ENCODE data around the gene NPR2.

Gene NPR2

DNA sequence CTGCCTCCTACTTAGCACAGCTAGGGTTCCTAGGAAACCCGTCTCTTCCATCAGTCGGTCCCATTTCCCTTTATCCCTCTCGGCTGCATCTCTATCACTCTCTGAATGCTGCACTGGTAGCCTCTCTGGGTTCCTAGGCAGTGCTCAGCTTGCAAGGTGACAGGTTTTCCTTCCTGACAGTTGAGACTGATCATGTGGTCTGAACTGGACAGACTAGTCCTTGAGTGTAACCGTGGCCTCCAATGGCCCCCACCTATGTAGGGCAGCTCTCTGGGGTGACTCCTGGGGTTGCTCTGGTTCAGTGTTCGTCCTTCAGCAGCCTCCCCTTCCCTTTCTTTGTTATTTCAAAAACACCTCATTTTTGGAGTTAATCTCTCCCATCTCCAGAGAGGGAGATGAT, 41.4 kb downstream of the NPR2 start:
- no peak for DNase-seq (ENCODE audit: low spot score)

DNA sequence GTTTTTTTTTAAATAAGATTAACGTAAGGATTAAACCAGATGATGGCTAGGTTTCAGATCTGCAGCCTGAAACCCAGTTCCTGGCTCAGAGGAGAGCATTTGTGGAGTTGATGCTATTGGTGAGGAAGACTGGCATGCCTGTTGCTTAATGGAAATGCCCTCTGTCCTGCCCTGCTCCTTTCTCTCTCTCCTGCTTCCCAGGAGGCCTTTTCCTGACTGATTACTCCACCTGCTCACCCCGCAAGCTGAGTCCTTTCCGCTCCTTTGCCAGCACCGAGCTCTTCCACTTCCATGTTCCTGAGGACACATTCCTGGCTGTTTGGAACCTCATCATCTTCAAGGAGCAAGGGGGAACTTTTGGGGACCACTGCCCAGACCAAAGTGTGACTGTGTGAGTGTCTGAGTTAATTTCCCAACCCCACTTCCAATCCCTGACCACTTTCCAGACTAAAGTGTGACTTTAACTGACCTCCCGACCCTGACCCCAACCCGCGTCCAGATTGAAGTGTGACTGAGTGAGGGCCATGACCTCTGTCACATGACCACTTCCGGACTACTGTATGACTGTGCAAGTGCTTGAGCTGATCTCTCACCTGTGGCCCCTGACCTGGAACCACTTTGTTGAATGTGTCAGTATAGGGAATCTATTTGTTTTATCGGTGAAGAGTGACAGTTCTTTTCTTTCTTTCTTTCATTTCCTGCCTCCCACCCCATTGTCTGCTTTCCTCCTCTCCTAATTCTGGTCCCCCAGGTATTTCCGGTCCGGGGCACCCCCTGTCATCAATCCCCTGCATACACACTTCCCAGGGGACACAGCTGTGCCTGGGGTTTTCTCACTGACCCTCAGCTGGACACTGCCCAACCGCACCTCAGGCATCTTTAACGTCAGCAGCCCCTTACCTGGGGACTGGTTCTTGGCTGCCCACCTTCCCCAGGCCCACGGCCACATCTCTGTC, 43.1 kb downstream of the NPR2 start:
- no peak for DNase-seq (ENCODE audit: low spot score)

DNA sequence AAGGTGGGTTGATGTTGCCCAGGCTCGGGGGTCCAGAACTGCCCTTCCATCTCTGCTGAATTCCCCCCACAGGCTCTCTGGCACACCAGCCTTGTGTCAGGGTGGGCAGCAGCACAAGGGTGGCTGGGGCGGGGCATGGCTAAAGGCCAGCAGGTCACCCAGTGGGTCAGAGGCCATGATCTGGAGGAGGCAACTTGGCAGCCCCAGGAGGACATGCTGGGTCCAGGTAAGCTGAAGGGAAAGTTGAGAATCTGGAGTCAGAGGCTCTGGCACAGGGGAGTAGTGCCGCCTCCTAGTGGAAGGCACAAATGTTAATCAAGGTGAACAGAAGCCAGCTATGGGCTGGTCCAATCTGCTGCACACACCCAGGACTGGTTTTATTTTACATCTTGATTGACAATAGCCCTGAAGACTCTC, 43.8 kb downstream of the NPR2 start:
- no peak for DNase-seq (ENCODE audit: low spot score)

DNA sequence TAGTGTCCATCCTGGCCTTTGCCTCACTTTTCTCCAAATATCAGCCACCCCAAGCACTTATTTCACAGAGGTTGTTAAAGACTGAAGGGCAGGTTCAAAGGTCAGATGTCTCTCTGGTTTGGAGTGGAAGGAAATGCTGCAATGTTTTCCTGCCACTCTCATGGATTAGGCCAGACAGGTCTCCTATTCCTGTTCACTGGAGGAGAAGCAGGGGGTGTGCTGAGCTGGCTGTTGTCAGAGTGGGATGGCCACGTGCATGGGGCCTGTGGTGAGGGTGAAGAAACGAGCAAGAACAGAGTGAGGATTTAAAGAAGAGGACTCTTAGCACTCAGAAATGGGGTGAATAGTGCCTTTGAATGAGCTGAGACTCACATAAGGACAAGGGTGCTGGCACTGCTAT, 44.4 kb downstream of the NPR2 start:
- no peak for DNase-seq (ENCODE audit: low spot score)

DNA sequence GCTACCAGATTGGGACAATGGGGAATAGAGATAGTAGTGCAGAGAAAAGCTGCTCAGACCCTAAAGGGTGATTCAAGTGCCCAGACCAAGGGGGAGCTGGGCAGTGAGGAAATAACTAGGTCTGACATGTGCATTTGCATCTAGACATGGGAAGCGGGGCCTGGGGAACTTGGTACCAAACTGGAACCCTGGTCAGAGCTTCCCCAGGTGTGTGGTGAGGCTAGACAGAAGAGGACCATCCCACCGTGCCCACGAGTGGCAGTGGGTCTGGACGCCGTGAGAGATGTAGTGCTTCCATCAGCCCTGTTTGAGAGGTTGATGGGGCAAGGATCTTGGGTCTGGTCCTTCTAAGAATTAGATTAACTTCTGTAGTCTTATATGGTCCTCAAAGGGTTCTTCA, 45.2 kb downstream of the NPR2 start:
- DNase-seq (ENCODE audit: low spot score): no peak

DNA sequence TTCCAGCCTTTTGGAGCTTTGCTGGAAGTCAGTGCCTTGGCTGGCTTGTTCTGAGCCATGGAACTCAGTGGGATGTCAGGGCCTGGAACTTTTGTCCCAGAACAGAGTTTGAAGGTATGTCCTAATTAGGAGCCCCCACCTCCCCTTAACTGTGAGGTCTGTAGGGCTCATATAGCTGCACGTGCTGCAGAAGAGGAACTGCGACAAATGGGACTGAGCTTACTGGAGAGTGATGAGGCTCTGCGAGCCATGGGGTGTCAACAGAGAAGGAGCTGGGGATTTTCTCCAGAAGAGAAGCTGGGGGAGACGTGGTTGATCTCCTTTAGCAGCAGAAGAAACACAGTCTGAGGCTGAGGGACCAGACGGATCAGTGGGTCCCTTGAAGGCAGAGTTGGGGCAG, 48.5 kb downstream of the NPR2 start:
- no peak for DNase-seq (ENCODE audit: low spot score)

DNA sequence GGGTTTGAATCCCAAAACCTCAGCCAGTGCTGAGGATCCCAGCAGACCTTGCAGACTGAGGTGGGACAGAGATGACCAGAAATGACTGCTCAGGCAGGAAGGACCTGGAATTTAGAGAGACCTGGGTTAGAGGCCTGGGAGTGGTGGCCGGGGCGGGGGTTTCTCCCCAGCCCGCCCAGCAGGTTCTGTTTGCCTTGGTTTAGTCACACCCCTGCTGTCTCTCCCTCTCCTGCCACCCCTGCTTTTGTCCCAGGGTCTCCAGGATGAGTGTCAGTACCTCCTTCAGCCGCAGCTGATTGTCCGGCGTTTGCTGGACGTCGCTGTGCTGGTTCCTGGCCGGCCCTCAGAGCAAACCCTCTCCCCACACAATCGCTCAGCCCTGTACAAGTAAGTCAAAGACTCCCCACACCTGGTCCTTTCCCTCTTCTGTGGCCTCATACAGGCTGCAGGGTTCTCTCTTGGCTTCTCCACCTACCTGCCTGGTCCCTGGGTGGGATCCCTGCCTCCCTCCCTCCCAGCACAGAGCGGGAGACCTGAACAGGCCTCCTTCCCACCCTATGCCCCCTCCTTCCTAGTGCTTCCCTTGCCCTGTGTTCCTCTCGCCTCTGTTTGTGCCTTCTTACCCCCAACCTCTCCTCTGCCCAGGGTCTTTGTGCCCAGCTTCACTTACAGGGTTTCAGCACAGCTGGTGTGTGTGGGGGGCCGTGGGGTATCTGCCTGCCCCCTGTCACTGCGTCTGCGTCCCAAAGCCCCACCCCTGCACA, 49.7 kb downstream of the NPR2 start:
- no peak for DNase-seq (ENCODE audit: low spot score)

DNA sequence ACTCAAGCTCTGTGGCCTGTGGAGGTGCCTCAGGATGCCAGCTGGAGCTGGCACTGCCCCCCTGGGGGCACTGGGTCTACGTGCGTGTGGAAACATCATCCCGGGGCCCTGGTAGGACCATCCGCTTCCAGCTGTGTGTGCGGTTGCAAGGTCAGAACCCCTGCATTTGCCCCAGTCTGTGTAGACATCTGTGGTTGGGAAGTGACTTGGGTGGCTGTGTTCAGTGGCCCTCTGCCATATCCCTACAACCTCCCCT, 50.2 kb downstream of the NPR2 start:
- DNase-seq (ENCODE audit: low spot score): no peak

DNA sequence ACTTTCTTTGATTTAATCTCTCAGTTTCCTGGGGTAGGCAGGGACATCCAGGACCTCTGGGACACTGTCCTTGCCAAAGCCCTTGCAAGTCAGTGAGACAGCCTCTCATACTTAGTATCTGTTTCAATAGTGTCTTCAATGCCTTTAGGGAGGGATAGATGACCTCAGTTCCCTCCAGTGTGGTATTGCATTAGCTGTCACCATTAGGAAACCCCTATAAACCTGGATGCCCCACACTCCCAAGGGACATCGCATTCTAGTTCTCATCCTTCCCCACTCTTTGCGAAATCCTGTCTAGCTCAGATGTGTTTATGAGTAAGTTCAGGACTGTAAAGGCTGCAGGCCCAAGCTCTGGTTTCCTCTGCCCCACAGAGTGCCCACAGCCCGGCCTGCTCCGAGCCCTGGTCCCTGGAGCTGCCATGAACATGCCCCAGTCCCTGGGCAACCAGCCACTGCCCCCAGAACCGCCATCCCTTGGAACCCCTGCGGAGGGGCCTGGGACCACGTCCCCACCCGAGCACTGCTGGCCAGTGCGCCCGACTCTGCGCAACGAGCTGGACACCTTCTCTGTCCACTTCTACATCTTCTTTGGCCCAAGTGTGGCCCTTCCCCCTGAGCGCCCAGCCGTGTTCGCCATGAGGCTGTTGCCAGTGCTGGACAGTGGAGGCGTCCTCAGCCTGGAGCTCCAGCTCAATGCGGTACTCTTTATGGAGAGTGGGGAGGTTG, 50.8 kb downstream of the NPR2 start:
- no peak for DNase-seq (ENCODE audit: low spot score)

DNA sequence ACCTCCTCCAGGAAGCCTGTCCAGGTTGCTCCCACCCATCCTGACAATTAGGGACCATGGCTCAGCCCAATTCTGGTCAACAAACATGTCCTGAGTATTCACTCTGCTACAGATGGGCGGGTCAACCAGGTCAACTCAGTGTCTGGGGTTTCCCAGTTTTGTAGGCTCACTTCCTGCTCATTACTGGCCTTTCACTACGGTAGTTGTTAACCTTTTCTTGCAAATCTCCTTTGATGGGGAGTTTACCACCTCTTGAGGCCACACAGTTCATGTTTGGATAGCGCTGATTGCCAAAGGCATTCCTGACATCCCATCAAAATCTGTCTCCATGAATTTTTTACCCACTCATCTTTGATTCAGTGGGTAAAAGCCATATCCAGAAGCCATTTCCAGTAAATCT, 51.4 kb downstream of the NPR2 start:
- no peak for DNase-seq (ENCODE audit: low spot score)

DNA sequence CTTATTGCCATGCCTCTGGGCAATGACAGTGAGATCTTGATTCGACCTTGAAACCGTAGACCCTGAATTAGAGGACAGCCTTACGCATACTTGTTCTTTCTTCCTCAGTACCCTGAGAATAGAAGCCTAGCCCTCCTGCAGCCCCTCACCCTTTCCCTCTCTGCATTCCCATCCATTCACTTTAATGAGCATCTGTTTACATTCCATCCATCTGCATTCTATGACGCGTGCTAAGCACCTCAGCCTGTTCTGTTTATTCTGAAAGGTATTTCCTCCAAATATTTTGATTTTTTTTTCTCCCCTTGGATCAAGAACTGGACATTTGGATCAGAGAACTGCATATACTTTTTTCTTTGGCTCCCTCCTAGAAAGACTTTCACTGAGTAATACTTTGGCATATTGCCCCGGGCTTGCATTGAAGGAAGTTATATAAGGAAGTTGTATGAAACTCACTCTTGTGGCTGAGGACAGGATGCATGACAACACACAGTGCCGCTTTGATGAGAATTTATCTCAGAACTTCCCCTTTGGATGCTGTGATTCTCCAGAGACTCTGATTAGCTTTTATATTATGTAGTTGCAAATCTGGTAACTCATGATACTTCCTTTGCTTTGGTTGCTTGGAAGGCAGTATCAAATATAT, 53.4 kb downstream of the NPR2 start:
- DNase-seq (ENCODE audit: low spot score): peak; percentile 64

DNA sequence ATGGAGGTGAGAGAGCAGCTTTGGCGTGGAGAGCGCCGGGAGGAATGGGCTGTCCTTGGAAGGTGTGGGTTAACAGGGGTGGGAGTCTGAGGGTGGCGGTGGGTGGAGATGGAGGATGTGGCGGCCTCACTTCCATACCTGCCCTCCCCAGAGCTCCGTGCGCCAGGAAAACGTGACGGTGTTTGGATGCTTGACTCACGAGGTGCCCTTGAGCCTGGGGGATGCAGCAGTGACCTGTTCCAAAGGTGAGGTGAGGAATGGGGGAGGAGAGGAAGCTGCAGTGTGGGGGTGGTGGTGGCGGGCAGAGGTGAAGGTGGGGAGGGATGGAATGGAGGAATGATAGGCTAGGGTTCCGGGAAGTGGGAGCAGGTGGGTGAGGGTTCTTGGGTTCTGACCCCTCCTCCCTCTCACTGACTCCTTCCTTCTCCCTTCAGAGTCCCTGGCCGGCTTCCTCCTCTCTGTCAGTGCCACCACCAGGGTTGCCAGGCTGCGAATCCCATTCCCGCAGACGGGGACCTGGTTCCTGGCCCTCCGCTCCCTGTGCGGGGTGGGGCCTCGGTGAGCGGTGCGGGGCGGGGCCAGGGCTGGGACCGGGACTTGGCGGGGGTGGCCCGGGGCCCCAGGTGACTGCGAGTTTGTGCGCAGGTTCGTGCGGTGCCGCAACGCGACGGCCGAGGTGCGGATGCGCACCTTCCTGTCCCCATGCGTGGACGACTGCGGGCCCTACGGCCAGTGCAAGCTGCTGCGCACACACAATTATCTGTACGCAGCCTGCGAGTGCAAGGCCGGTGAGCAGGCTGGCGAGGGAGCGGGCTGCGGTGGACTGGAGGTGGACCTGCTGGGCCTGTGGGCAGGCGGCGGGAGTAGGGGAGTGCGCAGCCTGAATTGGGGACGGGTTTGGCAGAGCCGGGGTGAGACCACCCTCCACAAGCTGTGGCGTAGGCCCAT, 54.7 kb downstream of the NPR2 start:
- DNase-seq (ENCODE audit: low spot score): no peak

DNA sequence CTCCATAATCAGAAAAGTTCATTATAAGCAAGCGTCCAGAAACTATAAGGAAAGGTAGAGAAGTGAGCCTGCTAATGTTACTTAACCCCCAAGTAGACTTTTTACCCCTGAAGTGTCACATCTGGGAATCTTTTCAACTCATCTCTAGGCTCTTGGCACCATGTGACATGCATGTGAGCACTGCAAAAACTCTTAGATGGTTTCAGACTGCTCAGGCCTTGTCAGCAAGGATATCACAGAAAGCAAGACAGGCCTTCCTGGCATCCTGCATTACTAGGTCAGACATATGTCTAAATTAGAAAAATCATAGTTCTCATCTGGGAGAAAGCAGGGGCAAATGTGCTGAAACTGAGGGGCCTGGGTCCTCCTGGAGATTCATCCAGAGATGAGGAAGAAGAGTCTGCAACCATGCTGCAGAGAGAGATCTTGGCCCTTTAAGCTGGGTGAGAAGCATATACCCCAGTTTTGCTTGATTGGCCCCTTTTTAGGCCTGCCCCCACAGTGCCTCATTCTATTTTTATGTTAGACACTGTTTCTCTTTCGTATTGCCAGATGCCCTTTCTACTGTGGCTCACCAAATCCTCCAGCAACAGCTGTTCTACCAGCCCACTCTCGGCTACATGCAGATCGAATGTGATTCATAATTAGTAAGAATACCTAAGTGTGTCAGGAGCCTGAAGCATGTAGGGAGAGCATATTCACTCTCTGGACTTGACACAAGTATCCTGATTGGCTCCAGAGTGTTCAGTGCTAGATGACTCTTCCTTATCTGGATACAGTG, 56.6 kb downstream of the NPR2 start:
- DNase-seq (ENCODE audit: low spot score): no peak

DNA sequence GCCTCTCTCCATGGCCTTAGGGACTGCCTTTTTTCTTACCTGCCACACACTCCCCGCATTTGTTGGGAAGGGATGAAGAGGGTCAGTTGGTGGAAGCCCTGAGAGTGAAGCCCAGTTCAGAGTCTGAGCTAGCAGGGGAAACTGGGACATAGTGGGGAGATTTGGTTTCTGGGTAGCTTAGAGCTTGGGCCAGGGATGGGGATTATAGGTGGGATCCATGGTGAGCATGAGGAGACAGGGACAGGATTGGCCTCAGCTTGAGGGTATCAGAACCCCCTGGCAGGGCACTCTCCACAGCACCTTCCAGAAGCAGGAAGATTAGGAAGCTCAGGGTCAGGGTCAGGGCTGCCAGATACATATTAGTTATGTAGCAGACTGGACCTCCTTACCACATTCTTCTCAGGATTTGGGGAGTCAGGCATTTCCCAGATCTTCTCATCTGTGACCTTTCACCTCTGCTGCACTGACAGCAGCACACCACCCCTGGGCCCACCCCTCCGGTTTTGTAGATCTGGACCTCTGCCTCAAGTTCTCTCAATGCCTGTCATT, 61.0 kb downstream of the NPR2 start:
- DNase-seq (ENCODE audit: low spot score): no peak

DNA sequence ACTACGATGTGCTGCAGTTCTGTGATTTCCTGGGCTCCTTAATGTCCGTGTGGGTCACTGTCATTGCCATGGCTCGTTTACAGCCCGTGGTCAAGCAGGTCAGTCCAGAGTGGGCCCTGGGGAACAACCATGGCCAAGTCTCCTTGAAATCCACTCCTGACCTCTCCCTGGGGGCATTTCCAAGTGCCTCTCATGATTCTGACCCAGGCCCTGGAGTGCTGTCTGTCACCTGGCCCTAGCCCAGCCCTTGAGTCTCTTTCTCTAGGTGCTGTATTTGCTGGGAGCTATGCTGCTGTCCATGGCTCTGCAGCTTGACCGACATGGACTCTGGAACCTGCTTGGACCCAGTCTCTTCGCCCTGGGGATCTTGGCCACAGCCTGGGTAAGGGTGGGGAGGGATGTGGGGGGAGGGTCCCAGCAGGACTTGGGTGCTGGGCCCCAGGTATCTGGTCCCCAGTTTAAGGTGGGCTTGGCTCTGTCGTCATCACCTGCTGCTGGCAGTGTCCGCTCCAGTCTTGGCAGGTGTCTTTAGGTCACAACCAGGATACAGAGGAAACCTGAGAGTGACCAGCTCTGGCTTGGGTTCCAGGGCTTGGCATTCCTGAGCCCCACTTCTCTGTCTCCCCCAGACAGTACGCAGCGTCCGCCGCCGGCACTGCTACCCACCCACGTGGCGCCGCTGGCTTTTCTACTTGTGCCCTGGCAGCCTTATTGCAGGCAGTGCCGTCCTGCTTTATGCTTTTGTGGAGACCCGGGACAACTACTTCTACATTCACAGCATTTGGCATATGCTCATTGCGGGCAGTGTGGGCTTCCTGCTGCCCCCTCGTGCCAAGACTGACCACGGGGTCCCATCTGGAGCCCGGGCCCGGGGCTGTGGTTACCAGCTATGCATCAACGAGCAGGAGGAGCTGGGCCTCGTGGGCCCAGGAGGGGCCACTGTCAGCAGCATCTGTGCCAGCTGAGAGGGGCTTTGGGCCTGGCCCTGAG, 61.8 kb downstream of the NPR2 start:
- no peak for DNase-seq (ENCODE audit: low spot score)

DNA sequence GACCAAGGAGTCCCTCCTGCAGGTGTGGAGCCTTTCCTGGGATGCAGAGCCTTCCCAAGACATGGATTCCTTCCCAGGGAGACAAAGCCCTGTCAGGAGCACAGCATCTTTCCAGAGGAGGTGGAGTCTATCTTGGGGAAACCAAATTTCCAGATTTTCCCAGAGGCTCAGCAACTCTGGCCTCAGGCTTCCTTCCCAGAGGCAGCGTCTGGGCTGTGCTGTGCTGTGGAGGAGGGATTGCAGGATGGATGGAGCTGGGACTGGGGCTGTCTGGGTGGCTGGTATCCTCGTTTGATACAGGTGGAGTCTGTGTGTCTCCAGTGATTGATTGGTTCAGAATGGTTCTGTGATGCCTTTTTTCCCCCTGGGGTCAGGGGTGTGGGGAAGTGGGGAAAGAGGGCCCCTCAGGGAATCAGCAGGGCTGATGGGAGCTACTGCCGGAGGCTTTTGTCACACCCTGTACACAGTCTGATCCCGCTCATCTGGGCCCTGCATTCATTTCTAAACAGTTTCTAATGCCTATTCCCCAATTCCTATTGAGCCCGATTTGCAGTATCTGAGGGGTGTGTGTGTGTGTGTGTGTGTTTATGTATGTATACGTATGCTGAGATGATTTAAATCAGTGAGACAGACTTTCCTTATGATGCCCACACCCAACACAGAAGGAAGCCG, 62.8 kb downstream of the NPR2 start:
- no peak for DNase-seq (ENCODE audit: low spot score)

DNA sequence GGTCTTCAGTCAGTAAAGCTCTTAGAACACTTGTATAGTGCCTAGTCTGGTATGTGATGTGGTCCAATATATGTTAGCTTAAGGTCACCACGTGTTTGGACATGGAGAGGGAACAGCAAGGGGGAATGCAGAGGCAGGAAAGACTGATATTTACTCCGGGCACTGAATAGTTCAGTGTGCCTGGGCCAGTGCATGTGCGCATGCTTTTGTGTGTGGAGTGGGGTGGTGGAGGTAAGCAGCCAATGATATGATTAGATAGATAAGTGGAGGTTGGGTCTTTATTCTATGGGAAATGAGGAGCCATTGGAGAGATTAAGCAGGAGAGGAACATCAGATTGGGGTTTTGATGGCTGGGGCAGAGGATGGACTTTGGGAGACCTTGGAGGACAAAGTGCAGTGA, 64.8 kb downstream of the NPR2 start:
- DNase-seq (ENCODE audit: low spot score): no peak

DNA sequence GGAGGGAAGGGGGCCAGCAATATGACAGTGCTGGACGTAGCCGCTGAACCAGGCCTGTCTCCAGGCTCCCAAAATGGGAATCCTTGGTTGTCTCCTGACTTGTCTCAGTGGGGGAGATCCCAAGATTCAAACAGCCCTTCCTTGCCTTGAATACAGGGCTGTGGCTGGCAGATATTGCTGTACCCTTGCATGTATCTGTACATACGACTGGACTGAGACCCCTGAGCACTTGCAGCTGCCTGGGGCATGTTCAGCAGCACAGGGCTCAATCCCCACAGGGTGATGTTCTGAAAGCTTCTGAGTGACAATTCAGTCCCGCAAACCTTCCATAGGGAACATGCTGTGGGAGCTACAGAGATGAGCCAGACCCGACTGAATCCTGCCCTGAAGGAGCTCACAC, 65.5 kb downstream of the NPR2 start:
- no peak for DNase-seq (ENCODE audit: low spot score)

Measured in CD4-positive, alpha-beta T cell treated with Interleukin-6 at 100 ng/mL for 8 hours (primary cell).